Measurements from ENCODE around the gene ANK3.
"Not testable (repeated sequence)": the region's sequence is repeated elsewhere in the genome, so short reads cannot be mapped to it uniquely, and the experiment has no call there.

The ANK3 gene

GRCh38 chr10:60299961-60300883, 89.5 kb downstream of the ANK3 start:
- no peak for DNase-seq

- no peak for DNase-seq
These were observed 90.3 kb downstream of the ANK3 start for GRCh38 chr10:60299390-60299778.

- DNase-seq = no peak
These were observed 91.0 kb downstream of the ANK3 start for GRCh38 chr10:60298408-60299389.

GRCh38 chr10:60296073-60296472, 93.6 kb downstream of the ANK3 start:
- no peak for DNase-seq

- no peak for DNase-seq
These were observed 94.4 kb downstream of the ANK3 start for GRCh38 chr10:60295028-60295937.

- no peak for DNase-seq
These were observed 96.0 kb downstream of the ANK3 start for GRCh38 chr10:60293581-60294175.

GRCh38 chr10:60292998-60293397, 96.7 kb downstream of the ANK3 start:
- no peak for DNase-seq

GRCh38 chr10:60292536-60292935, 97.1 kb downstream of the ANK3 start:
- not testable (repeated sequence) for DNase-seq

GRCh38 chr10:60291344-60291930, 98.2 kb downstream of the ANK3 start:
- no peak for DNase-seq

- DNase-seq = no peak
These were observed 99.1 kb downstream of the ANK3 start for GRCh38 chr10:60290558-60290957.

- no peak for DNase-seq
These were observed 99.9 kb downstream of the ANK3 start for GRCh38 chr10:60289800-60290199.

GRCh38 chr10:60288256-60288655, 101.4 kb downstream of the ANK3 start:
- no peak for DNase-seq

GRCh38 chr10:60286559-60286958, 103.1 kb downstream of the ANK3 start:
- DNase-seq = no peak

GRCh38 chr10:60283397-60283796, 106.3 kb downstream of the ANK3 start:
- no peak for DNase-seq

- no peak for DNase-seq
These were observed 106.8 kb downstream of the ANK3 start for GRCh38 chr10:60282771-60283353.

GRCh38 chr10:60281792-60282353, 107.8 kb downstream of the ANK3 start:
- no peak for DNase-seq

GRCh38 chr10:60281331-60281730, 108.3 kb downstream of the ANK3 start:
- DNase-seq = no peak

GRCh38 chr10:60280475-60280874, 109.2 kb downstream of the ANK3 start:
- no peak for DNase-seq

GRCh38 chr10:60277656-60278055, 112.0 kb downstream of the ANK3 start:
- DNase-seq = no peak

GRCh38 chr10:60276232-60276631, 113.4 kb downstream of the ANK3 start:
- DNase-seq = no peak

Data from T1000 (cell line).